ENCODE data around the gene ZNF280C.

DNA sequence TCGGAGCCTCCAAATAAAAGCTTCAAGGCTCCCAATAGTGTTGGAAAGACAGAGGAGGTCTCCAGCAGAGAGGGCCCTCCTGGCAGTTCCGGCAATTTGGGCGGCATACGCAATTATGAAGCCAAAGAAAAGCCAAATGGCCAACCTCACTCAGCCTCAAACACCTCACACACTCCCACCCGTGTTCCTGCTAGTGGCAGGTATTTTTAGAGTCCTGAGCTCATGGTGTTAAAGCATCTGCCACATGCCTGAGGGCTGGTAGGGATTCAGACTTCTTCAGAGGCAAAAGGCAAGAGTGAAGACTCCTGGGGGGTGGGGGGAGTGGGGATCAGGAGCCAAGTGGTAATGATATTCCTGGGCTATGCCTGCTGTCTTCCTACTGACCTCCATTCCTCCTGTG is 89.5 kb downstream of the ZNF280C start:
- TF ChIP-seq, protein P1, sequence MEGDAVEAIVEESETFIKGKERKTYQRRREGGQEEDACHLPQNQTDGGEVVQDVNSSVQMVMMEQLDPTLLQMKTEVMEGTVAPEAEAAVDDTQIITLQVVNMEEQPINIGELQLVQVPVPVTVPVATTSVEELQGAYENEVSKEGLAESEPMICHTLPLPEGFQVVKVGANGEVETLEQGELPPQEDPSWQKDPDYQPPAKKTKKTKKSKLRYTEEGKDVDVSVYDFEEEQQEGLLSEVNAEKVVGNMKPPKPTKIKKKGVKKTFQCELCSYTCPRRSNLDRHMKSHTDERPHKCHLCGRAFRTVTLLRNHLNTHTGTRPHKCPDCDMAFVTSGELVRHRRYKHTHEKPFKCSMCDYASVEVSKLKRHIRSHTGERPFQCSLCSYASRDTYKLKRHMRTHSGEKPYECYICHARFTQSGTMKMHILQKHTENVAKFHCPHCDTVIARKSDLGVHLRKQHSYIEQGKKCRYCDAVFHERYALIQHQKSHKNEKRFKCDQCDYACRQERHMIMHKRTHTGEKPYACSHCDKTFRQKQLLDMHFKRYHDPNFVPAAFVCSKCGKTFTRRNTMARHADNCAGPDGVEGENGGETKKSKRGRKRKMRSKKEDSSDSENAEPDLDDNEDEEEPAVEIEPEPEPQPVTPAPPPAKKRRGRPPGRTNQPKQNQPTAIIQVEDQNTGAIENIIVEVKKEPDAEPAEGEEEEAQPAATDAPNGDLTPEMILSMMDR (conservative IDR thresholded peaks at IDR 0.05; ENCODE audit: low read depth, low read length): no peak
- TF ChIP-seq EZH2 (IDR thresholded peaks at IDR 0.05; ENCODE audit: low read length, unreplicated experiment): no peak
